Nucleus accumbens (tissue), 56 donors: ENCODE data around the gene RRBP1.

Experiments used
- DNase-seq, 56 donors: peaks; one replicate each; lab custom pipeline; 2025; lab: John Stamatoyannopoulos, UW

Gene RRBP1

DNA sequence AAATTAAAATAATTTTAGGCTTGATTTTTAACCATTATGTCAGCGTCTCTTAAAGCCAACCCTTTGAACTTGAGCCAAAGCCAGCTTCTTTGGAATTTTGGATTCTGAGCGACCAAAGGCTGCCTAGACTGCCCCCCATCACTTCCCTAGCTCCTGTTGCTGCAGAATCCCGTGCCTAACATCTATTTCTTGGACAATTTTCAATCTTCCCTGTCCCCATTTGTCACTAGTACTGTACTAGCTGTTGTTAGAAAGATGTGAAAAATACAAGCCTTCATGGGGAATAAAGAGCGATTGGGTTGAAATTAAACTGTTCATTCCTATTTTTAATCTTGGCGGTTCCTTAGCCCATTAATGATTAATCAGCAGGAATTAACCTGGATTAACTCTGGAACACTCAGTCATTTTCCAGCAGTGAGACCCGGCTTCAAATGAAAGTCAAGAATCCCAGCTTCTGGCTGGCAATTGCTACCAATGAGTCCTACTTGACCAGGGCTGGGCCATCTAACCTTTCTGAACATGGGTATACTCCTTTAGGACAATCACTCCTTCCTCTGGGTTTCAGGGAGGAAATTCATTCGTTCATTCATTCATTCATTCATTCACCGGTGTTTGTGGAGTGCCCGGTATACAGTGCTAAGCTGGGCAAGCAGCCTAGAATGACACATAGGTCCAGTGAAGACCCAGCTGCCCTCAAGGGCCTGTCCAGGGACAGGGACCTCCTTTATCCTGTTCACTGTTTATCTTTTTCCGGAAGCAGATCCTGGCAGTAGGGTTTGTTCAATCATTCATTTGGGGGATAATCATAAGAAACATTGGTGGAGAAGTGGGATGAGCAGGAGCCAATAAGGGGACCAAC, 1.4 kb upstream of the RRBP1 start:
- no peak for DNase-seq

- no peak for DNase-seq
Measured at GRCh38 chr20:17682889-17683198, 802 bp upstream of the RRBP1 start.

DNA sequence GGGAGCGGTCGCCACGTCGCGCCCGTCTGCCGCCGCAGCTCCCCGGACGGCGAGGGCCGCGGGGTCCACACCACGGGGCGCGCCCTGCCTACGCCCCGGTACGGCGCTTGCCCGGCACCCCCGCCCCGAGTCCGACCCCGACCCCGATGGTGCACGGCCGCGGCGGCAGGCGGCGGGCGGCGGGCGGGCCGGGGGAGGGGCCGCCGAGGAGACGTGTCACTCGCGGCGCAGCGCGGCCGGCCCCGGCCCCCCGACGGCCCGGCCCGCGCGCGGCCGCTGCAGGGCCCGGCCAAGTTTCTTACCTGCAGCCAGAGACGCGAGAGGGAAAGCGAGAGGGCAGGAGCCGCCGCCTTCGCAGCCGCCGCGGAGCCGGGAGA, 328 bp downstream of the RRBP1 start:
- no peak for DNase-seq

- peak in 51 of 56 donors; percentile 27 to 88 (median 70) for DNase-seq
Measured at GRCh38 chr20:17680836-17681725, 961 bp downstream of the RRBP1 start.

DNA sequence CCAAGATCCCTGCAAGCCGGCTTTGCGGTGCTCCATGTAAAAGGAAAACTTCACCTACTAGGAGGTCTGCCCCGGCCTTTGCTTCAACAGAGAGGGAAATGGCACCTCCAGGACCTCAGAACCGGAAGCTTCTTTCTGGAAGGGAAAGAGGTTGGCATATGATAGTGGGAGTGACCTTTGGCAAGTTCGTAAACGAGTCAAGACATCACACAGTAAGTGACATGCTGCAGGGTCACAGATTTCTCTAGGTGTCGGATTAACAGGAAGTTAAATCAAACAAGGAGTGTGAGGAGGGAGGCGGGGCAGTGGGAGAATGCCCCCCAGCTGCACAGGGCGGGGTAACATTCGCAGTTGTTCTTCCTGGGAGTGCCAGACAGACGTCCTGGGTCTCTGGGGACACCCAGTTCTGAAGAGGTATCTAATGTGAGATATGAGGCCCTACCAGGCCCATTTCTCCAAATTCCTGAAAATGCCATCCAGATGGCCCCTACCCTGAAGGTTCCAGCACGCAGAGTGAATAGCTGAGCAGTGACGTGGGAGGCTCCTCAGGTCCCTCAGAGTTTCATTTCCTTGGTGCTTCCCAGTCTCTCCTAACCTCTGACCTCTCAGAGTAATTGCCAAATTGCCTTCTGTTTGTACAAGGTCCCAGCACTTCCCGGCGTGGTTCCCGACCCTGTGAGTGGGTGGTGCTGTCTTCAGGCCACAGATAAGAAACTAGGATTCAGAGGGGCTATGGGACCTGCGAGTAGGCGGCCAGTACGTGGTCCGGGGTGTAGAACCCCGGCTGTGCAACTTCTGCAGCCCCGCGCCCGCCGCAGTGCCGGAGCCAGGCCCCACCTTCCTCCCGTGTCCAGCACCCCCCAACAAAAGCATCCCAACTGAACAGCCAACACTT, 1.9 kb downstream of the RRBP1 start:
- peak in 4 of 56 donors; percentile 15 to 46 (median 41) for DNase-seq

DNA sequence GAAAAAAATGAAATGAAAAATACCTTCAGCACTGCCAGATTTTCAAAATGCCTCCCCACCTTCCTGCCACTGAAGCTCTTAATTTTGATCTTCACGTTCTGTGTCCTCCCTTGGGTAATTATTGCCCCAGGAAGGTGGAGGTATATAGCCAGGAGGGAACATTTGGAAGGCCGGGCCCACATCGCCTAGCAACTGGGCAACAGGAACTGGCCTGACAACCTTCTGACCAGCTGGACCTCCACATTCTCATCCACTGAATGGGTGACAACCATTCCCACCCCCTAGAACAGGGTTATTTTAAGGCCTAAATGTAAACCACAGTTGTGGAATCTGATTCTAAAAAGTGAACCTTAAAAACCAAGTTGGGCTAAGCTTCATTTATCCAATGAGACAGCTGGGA, 3.2 kb downstream of the RRBP1 start:
- no peak for DNase-seq

- no peak for DNase-seq
Measured at GRCh38 chr20:17678295-17678694, 3.7 kb downstream of the RRBP1 start.

GRCh38 chr20:17676942-17677341, 5.1 kb downstream of the RRBP1 start:
- no peak for DNase-seq

DNA sequence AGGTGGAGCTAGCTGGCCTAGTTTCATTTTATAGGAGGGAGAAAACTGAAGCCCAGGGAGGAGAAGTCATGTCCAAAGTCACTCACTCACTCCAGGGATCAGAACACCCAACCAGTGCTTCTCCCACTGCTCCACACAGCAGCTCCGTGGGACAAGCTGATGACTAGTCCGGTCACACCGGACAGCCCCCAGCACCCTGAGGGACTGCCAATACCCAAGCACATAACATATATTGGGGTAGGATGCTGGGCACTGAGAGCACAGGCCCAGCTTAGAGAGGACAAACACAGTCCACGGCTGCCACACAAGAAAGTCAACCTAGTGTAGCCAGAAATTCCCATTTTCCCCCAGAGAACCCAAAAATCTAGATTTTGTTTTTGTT, 5.7 kb downstream of the RRBP1 start:
- DNase-seq = no peak

- DNase-seq = no peak
Measured at GRCh38 chr20:17675519-17676377, 6.3 kb downstream of the RRBP1 start.

DNA sequence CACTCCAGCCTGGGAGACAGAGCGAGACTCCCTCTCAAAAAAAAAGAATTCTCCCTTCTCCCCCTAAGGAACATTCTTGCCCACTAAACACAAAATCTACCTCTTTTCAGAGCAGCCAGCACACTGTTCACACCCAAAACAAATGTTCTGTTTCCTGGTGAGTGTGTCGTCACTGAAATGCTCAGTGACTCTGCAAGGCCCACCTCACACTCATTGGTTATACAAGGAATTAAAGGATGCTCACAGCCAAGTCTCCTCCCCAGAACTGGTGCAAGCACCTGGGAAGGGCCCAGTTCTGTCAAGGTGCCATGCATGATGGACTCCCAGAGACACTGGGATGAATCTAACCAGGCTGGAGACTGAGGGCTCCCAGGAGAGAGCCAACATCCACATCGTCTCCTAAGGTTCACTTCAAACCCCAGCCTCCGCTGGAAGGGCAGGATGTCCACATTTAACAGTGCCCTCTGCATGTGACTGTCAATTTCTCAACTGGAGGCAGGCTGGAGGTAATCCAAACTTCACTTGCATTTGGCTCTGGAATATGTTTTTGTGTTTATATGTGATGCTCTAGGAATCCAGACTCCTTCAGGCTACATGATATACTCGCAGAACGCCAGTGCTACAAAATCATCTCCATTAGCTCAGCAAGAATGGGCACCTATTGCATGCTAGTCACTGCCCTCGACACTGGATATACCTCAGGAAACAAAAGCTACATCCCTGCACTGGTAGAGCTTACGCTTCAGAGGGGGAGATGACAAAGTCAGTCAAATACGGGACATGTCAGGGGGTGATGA, 7.1 kb downstream of the RRBP1 start:
- DNase-seq = no peak

GRCh38 chr20:17673084-17673483, 9.0 kb downstream of the RRBP1 start:
- DNase-seq = no peak

DNA sequence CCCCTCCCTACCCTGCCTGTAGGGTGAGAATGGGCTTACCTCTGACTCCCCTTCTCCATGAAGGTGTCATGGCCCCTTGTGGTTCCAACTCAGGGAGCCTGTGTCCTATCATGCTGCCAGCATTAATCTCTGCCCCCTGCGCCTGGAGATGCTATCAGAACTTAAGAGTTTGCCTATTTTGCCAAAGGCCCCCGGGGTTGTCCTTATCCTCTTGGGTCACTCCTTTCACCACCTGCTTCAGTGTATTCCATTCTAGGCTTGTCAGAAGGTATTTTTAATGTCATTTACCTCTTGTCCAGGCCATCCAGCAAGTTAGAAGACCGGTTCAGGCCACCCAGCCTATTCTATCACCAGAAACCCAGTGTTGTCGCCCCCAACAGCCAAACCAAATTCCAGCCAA, 10.5 kb downstream of the RRBP1 start:
- DNase-seq = no peak

DNA sequence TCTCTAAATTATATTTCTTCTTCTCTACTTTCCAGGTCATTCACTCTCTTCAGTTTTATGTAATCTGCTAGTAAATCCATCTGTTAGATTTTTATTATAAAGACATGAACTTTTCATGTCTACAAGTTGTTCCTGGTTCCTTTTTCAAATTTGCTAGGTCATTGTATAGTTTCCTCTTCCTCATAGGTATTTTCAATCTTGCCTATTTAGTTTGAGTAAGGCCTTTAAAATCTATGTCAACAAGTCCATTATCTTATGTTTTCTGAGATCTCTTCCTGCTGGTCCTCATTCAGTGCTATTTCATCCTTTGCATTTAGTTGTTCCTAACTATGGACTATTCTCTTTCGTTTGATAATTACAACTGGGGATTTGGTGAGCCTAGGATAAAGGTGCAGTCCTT, 11.0 kb downstream of the RRBP1 start:
- DNase-seq = no peak

DNA sequence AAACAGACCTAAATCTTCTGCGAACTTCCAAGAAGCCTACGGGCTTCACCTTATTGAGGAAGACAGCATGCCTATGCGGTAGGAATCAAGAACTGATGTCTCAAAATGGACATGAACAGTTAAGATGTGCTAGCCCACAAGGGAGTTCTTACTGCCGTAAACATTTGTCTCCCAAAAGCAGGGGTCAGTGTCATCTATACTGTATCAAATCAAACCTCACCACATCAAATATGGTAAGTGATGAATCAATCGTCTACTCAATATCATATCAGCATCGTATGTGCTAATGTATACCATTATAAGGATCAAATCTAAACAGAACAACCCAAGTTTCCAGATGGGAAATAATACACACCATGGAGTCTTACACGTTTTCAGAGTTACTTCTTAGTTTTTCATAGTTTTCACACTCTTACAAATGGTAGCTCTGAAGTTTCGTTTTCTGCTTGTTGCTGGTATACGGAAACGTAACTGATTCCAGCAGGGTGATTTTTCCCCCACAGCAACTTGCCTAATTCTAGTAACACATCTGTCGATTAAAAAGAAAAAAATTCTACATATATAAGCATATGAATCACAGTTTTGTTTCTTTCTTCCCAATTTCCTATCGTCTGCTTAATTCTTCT, 12.6 kb downstream of the RRBP1 start:
- no peak for DNase-seq

DNA sequence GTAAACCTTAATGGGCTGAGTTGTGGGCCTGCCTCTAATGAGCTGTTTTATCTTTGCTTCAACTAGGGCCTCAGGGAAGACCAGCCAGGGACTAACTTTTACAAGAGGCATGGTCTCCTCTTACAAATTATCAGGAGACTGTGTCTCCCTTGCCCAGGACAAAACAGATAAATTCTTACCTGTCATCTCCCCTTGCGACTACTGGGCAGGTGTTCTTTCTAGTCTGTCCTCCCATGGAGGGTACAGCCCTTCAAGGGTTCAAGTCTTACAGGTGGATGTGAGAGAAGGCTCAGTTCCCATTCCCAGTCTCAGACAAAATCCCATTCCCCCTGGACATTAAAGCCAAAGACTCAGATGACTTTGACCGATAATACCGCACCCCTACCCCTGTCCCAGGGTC, 13.6 kb downstream of the RRBP1 start:
- no peak for DNase-seq

GRCh38 chr20:17667445-17667844, 14.6 kb downstream of the RRBP1 start:
- DNase-seq = no peak

GRCh38 chr20:17666481-17666880, 15.6 kb downstream of the RRBP1 start:
- DNase-seq = no peak

DNA sequence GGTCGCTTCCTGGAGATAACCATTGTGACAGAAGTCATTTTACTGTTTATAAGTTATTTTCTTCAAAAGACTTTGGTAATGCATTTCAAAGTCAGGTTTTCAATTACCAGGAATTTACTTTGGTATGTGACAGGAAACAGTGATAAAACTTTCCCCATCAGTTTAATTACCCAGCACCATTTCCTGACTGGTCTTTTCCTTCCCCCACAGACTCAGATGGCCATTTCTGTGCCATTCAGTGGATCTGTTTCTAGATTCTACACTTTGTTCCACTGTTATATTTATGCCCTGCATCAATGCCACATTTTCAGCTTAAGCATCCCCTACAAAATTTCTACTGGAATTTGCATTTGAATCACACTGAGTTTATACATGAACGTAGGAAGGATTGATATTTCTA, 16.3 kb downstream of the RRBP1 start:
- DNase-seq = no peak
